ENCODE results near the gene TLCD4.
"Not testable (repeated sequence)": the region's sequence is repeated elsewhere in the genome, so short reads cannot be mapped to it uniquely, and the experiment has no call there.

TLCD4 gene

DNA sequence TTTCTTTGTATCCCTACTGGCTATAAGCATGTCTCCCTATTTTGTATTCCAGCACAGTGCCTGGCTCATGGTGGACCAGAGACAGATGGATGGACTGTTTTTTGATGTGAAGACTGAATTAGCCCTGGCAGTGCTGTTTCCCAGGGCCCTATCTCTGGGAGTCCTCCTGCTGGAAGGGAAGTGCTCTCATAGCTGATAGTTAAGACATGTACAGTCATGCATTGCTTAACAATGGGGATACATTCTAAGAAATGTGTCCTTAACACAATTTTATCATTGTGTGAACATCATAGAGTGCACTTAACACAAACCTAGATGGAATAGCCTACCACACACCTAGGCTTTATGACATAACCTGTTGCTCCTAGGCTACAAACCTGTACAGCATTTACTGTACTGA, 21.1 kb downstream of the TLCD4 start:
- no peak overlapping the region for H3K4me3 ChIP-seq (ENCODE audit: low read depth, low read length)
- DNase-seq (ENCODE audit: low read depth), result no peak
- TF ChIP-seq, protein P1, sequence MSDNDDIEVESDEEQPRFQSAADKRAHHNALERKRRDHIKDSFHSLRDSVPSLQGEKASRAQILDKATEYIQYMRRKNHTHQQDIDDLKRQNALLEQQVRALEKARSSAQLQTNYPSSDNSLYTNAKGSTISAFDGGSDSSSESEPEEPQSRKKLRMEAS (IDR thresholded peaks at IDR 0.05; ENCODE audit: low read depth, low read length), result no peak
- TF ChIP-seq MYC (IDR thresholded peaks at IDR 0.05; ENCODE audit: low read depth, low read length) (no peak), POLR2A (IDR thresholded peaks at IDR 0.05; ENCODE audit: extremely low read depth, insufficient read length) (no peak)
- TF ChIP-seq, protein P2, sequence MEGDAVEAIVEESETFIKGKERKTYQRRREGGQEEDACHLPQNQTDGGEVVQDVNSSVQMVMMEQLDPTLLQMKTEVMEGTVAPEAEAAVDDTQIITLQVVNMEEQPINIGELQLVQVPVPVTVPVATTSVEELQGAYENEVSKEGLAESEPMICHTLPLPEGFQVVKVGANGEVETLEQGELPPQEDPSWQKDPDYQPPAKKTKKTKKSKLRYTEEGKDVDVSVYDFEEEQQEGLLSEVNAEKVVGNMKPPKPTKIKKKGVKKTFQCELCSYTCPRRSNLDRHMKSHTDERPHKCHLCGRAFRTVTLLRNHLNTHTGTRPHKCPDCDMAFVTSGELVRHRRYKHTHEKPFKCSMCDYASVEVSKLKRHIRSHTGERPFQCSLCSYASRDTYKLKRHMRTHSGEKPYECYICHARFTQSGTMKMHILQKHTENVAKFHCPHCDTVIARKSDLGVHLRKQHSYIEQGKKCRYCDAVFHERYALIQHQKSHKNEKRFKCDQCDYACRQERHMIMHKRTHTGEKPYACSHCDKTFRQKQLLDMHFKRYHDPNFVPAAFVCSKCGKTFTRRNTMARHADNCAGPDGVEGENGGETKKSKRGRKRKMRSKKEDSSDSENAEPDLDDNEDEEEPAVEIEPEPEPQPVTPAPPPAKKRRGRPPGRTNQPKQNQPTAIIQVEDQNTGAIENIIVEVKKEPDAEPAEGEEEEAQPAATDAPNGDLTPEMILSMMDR (IDR thresholded peaks at IDR 0.05; ENCODE audit: low read depth, low read length), result no peak

DNA sequence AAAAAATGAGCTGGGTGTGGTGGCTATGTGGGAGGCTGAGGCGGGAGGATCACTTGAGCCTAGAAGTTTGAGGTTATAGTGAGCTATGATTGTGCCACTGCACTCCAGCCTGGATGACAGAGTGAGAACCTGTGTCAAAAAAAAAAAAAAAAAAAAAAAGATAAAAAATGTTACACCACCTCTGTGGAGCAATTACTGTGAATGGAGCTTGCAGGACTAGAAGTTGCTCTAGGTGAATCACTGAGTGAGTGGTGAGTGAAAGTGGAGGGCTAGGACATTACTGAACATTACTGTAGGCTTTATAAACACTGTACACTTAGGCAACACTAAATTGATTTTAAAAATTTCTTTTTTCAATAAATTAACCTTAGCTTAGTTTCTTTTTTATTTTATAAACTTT, 21.9 kb downstream of the TLCD4 start:
- H3K4me3 ChIP-seq (ENCODE audit: low read depth, low read length), result no peak overlapping the region
- DNase-seq (ENCODE audit: low read depth), result no peak
- TF ChIP-seq MYC (IDR thresholded peaks at IDR 0.05; ENCODE audit: low read depth, low read length), result no peak
- no peak for TF ChIP-seq POLR2A (IDR thresholded peaks at IDR 0.05; ENCODE audit: extremely low read depth, insufficient read length)
- TF ChIP-seq, protein P1 (IDR thresholded peaks at IDR 0.05; ENCODE audit: low read depth, low read length), result no peak
- TF ChIP-seq, protein P2 (IDR thresholded peaks at IDR 0.05; ENCODE audit: low read depth, low read length), result no peak

DNA sequence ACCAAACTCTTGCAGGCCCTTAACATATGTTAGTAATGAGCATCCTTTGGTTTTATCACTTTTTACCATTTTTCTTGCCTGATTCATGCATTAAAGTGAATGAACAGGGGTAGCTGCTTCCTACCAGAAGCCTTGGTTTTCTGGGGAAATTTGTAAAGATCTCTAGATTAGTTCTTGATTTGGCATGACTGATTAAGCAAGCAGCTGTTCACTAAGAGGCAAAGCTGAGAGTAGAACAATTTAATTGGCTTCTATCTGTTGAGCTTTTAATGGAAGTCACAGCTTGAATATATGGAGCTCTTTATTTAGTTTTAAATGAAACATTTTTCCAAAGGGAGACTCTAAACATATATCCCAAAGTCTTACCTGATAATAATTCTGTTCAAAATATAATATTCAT, 23.6 kb downstream of the TLCD4 start:
- DNase-seq (ENCODE audit: low read depth), result no peak
- no peak overlapping the region for H3K4me3 ChIP-seq (ENCODE audit: low read depth, low read length)
- TF ChIP-seq, protein P2 (IDR thresholded peaks at IDR 0.05; ENCODE audit: low read depth, low read length), result no peak
- TF ChIP-seq, protein P1 (IDR thresholded peaks at IDR 0.05; ENCODE audit: low read depth, low read length), result no peak
- TF ChIP-seq MYC (IDR thresholded peaks at IDR 0.05; ENCODE audit: low read depth, low read length) (no peak), POLR2A (IDR thresholded peaks at IDR 0.05; ENCODE audit: extremely low read depth, insufficient read length) (no peak)

DNA sequence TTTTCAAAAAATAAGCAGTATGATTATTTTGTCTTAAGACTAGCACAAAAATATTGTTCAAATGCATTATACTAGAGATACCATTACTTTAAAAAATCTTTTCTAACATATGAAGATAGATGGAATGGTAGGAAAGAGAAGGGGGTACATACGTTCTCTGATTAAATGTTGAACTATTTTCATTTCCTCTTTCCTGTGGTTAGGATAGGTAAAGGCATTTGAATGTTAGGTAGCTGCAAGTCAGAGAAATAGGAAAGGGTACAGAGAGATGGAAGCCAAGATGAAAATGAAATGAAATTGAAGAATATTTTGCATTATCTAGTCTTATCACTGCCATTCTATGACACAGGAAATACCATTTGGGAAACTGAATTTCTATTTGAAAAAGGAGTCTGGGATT, 28.3 kb downstream of the TLCD4 start:
- no peak for TF ChIP-seq MYC (IDR thresholded peaks at IDR 0.05; ENCODE audit: low read depth, low read length)
- TF ChIP-seq POLR2A (IDR thresholded peaks at IDR 0.05; ENCODE audit: extremely low read depth, insufficient read length), result no peak
- TF ChIP-seq, protein P2 (IDR thresholded peaks at IDR 0.05; ENCODE audit: low read depth, low read length), result no peak
- TF ChIP-seq, protein P1 (IDR thresholded peaks at IDR 0.05; ENCODE audit: low read depth, low read length), result no peak
- no peak for DNase-seq (ENCODE audit: low read depth)
- no peak overlapping the region for H3K4me3 ChIP-seq (ENCODE audit: low read depth, low read length)

DNA sequence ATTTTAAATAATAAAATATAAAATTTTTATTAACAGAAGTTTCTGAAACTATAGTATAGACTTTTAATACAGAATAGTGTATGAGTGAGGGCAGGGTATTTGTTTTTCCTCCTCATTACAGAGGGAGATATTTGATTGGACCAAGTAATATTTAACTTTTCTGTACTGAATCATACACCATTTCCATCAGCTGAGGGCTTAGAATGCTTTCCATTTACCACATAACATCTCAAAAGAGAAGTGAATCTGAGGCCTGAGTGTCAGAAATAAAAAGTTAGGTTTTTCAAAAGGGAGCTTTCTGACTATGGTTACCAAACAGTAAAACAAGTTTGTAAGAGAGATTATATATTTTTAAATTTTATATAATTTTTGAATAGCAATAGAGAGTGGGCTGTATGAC, 29.5 kb downstream of the TLCD4 start:
- H3K4me3 ChIP-seq (ENCODE audit: low read depth, low read length), result no peak overlapping the region
- no peak for TF ChIP-seq MYC (IDR thresholded peaks at IDR 0.05; ENCODE audit: low read depth, low read length)
- no peak for TF ChIP-seq POLR2A (IDR thresholded peaks at IDR 0.05; ENCODE audit: extremely low read depth, insufficient read length)
- TF ChIP-seq, protein P1 (IDR thresholded peaks at IDR 0.05; ENCODE audit: low read depth, low read length), result no peak
- TF ChIP-seq, protein P2 (IDR thresholded peaks at IDR 0.05; ENCODE audit: low read depth, low read length), result no peak
- DNase-seq (ENCODE audit: low read depth), result no peak

DNA sequence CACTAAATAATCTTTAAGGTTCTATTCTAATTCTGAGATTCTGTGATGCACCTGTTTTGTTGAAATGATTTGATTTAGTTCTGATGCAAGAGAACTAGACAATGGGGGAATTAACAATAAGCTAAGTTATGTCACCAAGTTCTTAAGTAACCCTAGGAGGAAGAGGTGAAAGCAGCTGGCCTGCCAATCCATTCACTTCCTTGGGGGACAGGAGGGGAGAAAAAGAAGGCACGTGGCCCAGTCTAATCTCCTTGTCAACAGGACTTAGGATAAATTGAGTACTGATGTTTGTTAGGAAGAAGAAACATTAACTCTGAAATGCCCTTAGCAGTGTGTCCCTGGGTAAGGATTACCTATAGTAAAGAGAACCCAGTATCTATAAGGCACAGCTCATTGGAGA, 36.9 kb downstream of the TLCD4 start:
- DNase-seq (ENCODE audit: low read depth), result no peak
- TF ChIP-seq, protein P2 (IDR thresholded peaks at IDR 0.05; ENCODE audit: low read depth, low read length), result no peak
- TF ChIP-seq POLR2A (IDR thresholded peaks at IDR 0.05; ENCODE audit: extremely low read depth, insufficient read length) (no peak), MYC (IDR thresholded peaks at IDR 0.05; ENCODE audit: low read depth, low read length) (no peak)
- TF ChIP-seq, protein P1 (IDR thresholded peaks at IDR 0.05; ENCODE audit: low read depth, low read length), result no peak
- no peak overlapping the region for H3K4me3 ChIP-seq (ENCODE audit: low read depth, low read length)

DNA sequence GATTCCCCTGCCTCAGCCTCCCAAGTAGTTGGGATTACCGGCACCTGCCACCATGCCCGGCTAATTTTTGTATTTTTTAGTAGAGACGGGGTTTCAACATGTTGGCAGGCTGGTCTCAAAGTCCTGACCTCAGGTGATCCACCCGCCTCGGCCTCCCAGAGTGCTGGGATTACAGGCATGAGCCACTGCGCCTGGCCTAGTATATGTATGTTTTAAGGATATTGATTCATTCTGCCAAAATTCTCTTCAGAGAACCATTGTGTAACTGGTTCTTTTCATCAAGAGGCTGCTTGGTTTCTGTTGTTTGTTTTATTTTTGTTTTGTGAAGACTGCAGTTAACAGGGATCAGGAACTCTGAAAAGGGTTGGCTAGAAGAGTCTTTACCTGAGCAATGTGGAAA, 48.4 kb downstream of the TLCD4 start:
- DNase-seq (ENCODE audit: low read depth); H3K4me3 ChIP-seq (ENCODE audit: low read depth, low read length): not testable (repeated sequence)

Measured in NB4 (cell line).